Endodermal cell (in vitro differentiated cells): ENCODE data around the gene SFSWAP. TPM values are rescaled to one million over a fixed set of nuclear protein-coding genes. Genes with fewer than 3 reads are reported as not detected.

Experiments
- DNase-seq: peaks from one replicate; pipeline ENCODE4 v3.0.0-alpha.2; 2017
- H3K27ac ChIP-seq: 2 replicates; pipeline ENCODE4 v1.5.1; 2013; ENCODE audit warnings: mild to moderate bottlenecking, low read depth, low read length, moderate library complexity
- H3K27me3 ChIP-seq: 2 replicates; pipeline ENCODE4 v1.6.1; 2013; ENCODE audit warnings: mild to moderate bottlenecking, low read length, moderate library complexity; ENCODE audit not compliant: insufficient read depth, control insufficient read depth, poor library complexity, severe bottlenecking
- H3K36me3 ChIP-seq: 2 replicates; pipeline ENCODE4 v1.7.0; 2013; ENCODE audit warnings: mild to moderate bottlenecking, low read length, moderate library complexity; ENCODE audit not compliant: control insufficient read depth, insufficient read depth
- H3K4me1 ChIP-seq: one replicate; pipeline ENCODE4 v1.7.0; 2013; ENCODE audit warnings: low read length; ENCODE audit not compliant: control insufficient read depth, insufficient read depth
- H3K4me3 ChIP-seq: 2 replicates; pipeline ENCODE4 v1.5.1; 2013; ENCODE audit warnings: mild to moderate bottlenecking, low read length, moderate library complexity
- H3K9ac ChIP-seq: 2 replicates; pipeline ENCODE4 v1.6.1; 2013; ENCODE audit warnings: mild to moderate bottlenecking, low read length, moderate library complexity; ENCODE audit not compliant: poor library complexity, severe bottlenecking; ENCODE audit errors: extremely low read depth
- H3K9me3 ChIP-seq: 2 replicates; pipeline ENCODE4 v1.6.1; 2013; ENCODE audit warnings: mild to moderate bottlenecking, low read length, moderate library complexity; ENCODE audit not compliant: control insufficient read depth
- H3K27ac Mint-ChIP-seq: 2 replicates; pipeline ENCODE4 v1.8.0; 2020; ENCODE audit warnings: mixed read lengths
- H3K27me3 Mint-ChIP-seq: 2 replicates; pipeline ENCODE4 v1.8.0; 2021; ENCODE audit warnings: mild to moderate bottlenecking, mixed read lengths; ENCODE audit not compliant: insufficient read depth
- H3K36me3 Mint-ChIP-seq: 2 replicates; pipeline ENCODE4 v1.8.0; 2020; ENCODE audit warnings: low read depth, mixed read lengths
- H3K4me1 Mint-ChIP-seq: 2 replicates; pipeline ENCODE4 v1.8.0; 2020; ENCODE audit warnings: mixed read lengths
- H3K4me3 Mint-ChIP-seq: 2 replicates; pipeline ENCODE4 v1.8.0; 2020; ENCODE audit warnings: mild to moderate bottlenecking, moderate library complexity, mixed read lengths
- H3K9me3 Mint-ChIP-seq: 2 replicates; pipeline ENCODE4 v1.8.0; 2020; ENCODE audit warnings: mild to moderate bottlenecking, mixed read lengths
- CTCF ChIP-seq: fragments of 200-600 bp; sonication (generic); conservative IDR thresholded peaks from 2 replicates; pipeline ENCODE4 v1.5.0; 2021; ENCODE audit warnings: antibody characterized with exemption, mild to moderate bottlenecking
- WGBS, 2 experiments: methylation state at CpG; one replicate each; pipeline versions ENCODE4 v1.1.5 to v1.1.7; 2013; ENCODE audit warnings: missing lambda C conversion rate in 2 of 2, mixed read lengths in 1 of 2; ENCODE audit not compliant: insufficient coverage in 1 of 2, insufficient read length in 1 of 2; 5-methylcytosine and 5-hydroxymethylcytosine counted together
- total RNA-seq, 2 donors: library from RNA; stranded (reverse); fragmentation: NEBNext Ultra II Directional in 1 of 2; extraction: Animal tissue kit (Norgen Biotek cat#: 25700) in 1 of 2; gene quantifications; 2 replicates in 1 of 2; 3 replicates in 1 of 2; pipeline ENCODE4 v1.2.1, GENCODE V29; 2021

The SFSWAP gene
- total RNA-seq, 2 donors from 2014 or later = 50.0 to 52.3 TPM

- H3K9me3 ChIP-seq = no peaks in the 10 kb centered on the region
- Mint-ChIP-seq H3K4me3 (no peak overlapping the region), H3K27ac (no peak overlapping the region), H3K36me3 (peaks cover 79% of the 10 kb centered on the region), H3K27me3 (no peaks in the 10 kb centered on the region), H3K4me1 (no peaks in the 10 kb centered on the region), H3K9me3 (no peaks in the 10 kb centered on the region)
- no peak for TF ChIP-seq CTCF
- H3K4me3 ChIP-seq = no peak overlapping the region
- 96 to 100% methylated on average over 4 to 9 of the region's 9 CpGs for WGBS, 2 experiments
- DNase-seq = no peak
- H3K9ac ChIP-seq = no peak overlapping the region
- no peaks in the 10 kb centered on the region for H3K4me1 ChIP-seq
- no peak overlapping the region for H3K27ac ChIP-seq
- H3K27me3 ChIP-seq = no peaks in the 10 kb centered on the region
- peaks cover 94% of the 10 kb centered on the region for H3K36me3 ChIP-seq
These were observed 53.8 kb downstream of the SFSWAP start for GRCh38 chr12:131764738-131765137.

- Mint-ChIP-seq H3K36me3 (peaks cover 80% of the 10 kb centered on the region), H3K4me3 (no peak overlapping the region), H3K9me3 (no peaks in the 10 kb centered on the region), H3K27me3 (no peaks in the 10 kb centered on the region), H3K4me1 (no peaks in the 10 kb centered on the region), H3K27ac (no peak overlapping the region)
- Histone ChIP-seq H3K4me3 (no peak overlapping the region), H3K27me3 (no peaks in the 10 kb centered on the region), H3K4me1 (no peaks in the 10 kb centered on the region), H3K9me3 (no peaks in the 10 kb centered on the region), H3K9ac (no peak overlapping the region), H3K27ac (no peak overlapping the region), H3K36me3 (peaks cover 94% of the 10 kb centered on the region)
- WGBS, 2 experiments = 97 to 99% methylated on average over 10 of the region's 10 CpGs
- no peak for TF ChIP-seq CTCF
- no peak for DNase-seq
These were observed 55.1 kb downstream of the SFSWAP start for GRCh38 chr12:131765961-131766360.

- no peak overlapping the region for H3K27ac Mint-ChIP-seq
- peaks cover 79% of the 10 kb centered on the region for H3K36me3 Mint-ChIP-seq
- Histone ChIP-seq H3K4me3 (no peak overlapping the region), H3K4me1 (no peaks in the 10 kb centered on the region), H3K9me3 (no peaks in the 10 kb centered on the region), H3K27me3 (no peaks in the 10 kb centered on the region), H3K27ac (no peak overlapping the region), H3K9ac (no peak overlapping the region), H3K36me3 (peaks cover 93% of the 10 kb centered on the region)
- no peak overlapping the region for H3K4me3 Mint-ChIP-seq
- WGBS, 2 experiments = 94 to 100% methylated on average over 11 to 12 of the region's 17 CpGs
- H3K9me3 Mint-ChIP-seq = no peaks in the 10 kb centered on the region
- H3K4me1 Mint-ChIP-seq = no peaks in the 10 kb centered on the region
- H3K27me3 Mint-ChIP-seq = no peaks in the 10 kb centered on the region
- no peak for DNase-seq
- TF ChIP-seq CTCF = no peak
These were observed 55.7 kb downstream of the SFSWAP start for GRCh38 chr12:131766382-131767107.
